HepG2 (cell line): Measurements from ENCODE around the gene SVOP. TPM values are rescaled to one million over a fixed set of nuclear protein-coding genes. Genes with fewer than 3 reads are reported as not detected.

Source experiments
- ATAC-seq: fragments of 200-7000 bp; cut with Tn5 transposase; 3 replicates; pipeline ENCODE4 v1.9.1; 2020; ENCODE audit warnings: mild to moderate bottlenecking, moderate library complexity
- BruUV-seq: library from RNA; stranded (reverse); fragments of 400-500 nt; replicated peaks from 2 replicates; lab custom pipeline; 2021; lab: Mats Ljungman, UMichigan
- CTCF ChIA-PET: fragments of 300-600 bp; formaldehyde crosslinking; extraction: SDS; loops from one replicate; lab custom pipeline; 2021; ENCODE audit warnings: low total read pairs, inconsistent platforms, low intra/inter-chr PET ratio; lab: Yijun Ruan, JAX
- POLR2A ChIA-PET: fragments of 350-600 bp; sonication (Branson Sonifier 250); formaldehyde crosslinking; loops from one replicate; lab custom pipeline; 2020; ENCODE audit warnings: antibody characterized with exemption, inconsistent platforms; lab: Yijun Ruan, JAX
- DNase-seq: peaks from one replicate; pipeline ENCODE4 v3.0.0-alpha.2; 2015; ENCODE audit warnings: low spot score
- FAIRE-seq: peaks from 3 replicates; lab custom pipeline; 2011; peaks lifted over from hg19 to GRCh38; lab: Jason Lieb, UNC
- H2AFZ ChIP-seq: one replicate; pipeline ENCODE4 v1.6.1; 2011; ENCODE audit warnings: low read length, inconsistent platforms
- H3K27ac ChIP-seq: fragments of 300-600 bp; 3 replicates; pipeline ENCODE4 v1.8.0; 2011; ENCODE audit warnings: mixed run types, mild to moderate bottlenecking, mixed read lengths, low read length, inconsistent platforms; ENCODE audit not compliant: insufficient read depth; ENCODE audit errors: extremely low read length
- H3K27me3 ChIP-seq, 2 experiments: fragments of 200-600 bp in 1 of 2; 2 replicates in 1 of 2; 3 replicates in 1 of 2; pipeline versions ENCODE4 v1.6.0 to v1.8.0; 2011; ENCODE audit warnings: low read length in 2 of 2, mild to moderate bottlenecking in 2 of 2, moderate library complexity in 2 of 2, inconsistent platforms in 1 of 2; ENCODE audit not compliant: insufficient read depth in 2 of 2, control insufficient read depth in 1 of 2
- H3K36me3 ChIP-seq, 2 experiments: fragments of 200-600 bp in 1 of 2; replicated peaks in 1 of 2; 2 replicates in 1 of 2; 3 replicates in 1 of 2; pipeline versions ENCODE4 v1.5.1 to v1.8.0; 2011; ENCODE audit warnings: low read length in 2 of 2, inconsistent platforms in 1 of 2; ENCODE audit not compliant: insufficient read depth in 2 of 2, control insufficient read depth in 1 of 2
- H3K4me1 ChIP-seq: 2 replicates; pipeline ENCODE4 v1.5.1; 2012; ENCODE audit warnings: low read length, inconsistent platforms; ENCODE audit not compliant: insufficient read depth
- H3K4me2 ChIP-seq: 2 replicates; pipeline ENCODE4 v1.6.0; 2011; ENCODE audit warnings: low read depth, low read length, inconsistent platforms
- H3K4me3 ChIP-seq, 3 experiments: fragments of 200-600 bp in 1 of 3; sonication (generic), shearing (Covaris generic) in 1 of 3; replicated peaks in 1 of 3; 2 replicates each; pipeline ENCODE4 v1.5.1; 2011 to 2016; ENCODE audit warnings: low read length in 3 of 3, inconsistent platforms in 2 of 3, low read depth in 2 of 3, mild to moderate bottlenecking in 2 of 3, control low read depth in 1 of 3, mixed read lengths in 1 of 3; ENCODE audit not compliant: insufficient read depth in 1 of 3
- H3K79me2 ChIP-seq: one replicate; pipeline ENCODE4 v1.6.1; 2011; ENCODE audit warnings: low read length, inconsistent platforms; ENCODE audit not compliant: insufficient read depth
- H3K9ac ChIP-seq: 2 replicates; pipeline ENCODE4 v1.6.0; 2011; ENCODE audit warnings: mild to moderate bottlenecking, low read depth, low read length, inconsistent platforms; ENCODE audit not compliant: insufficient read depth
- H3K9me3 ChIP-seq: 2 replicates; pipeline ENCODE4 v1.5.1; 2012; ENCODE audit warnings: mild to moderate bottlenecking, low read length
- H4K20me1 ChIP-seq: 2 replicates; pipeline ENCODE4 v1.6.0; 2011; ENCODE audit warnings: inconsistent platforms, mild to moderate bottlenecking, low read length, moderate library complexity; ENCODE audit not compliant: insufficient read depth
- GATAD2A ChIP-seq: IDR thresholded peaks from 2 replicates; pipeline ENCODE4 v1.6.1; 2016
- GFI1 ChIP-seq: sonication (generic); formaldehyde crosslinking; IDR thresholded peaks from 2 replicates; pipeline ENCODE4 v1.5.0; 2020; ENCODE audit warnings: missing genetic modification reagents, mild to moderate bottlenecking, borderline replicate concordance
- RAD51 ChIP-seq: fragments of 450-650 bp; IDR thresholded peaks from 2 replicates; pipeline ENCODE4 v1.6.1; 2016; ENCODE audit warnings: borderline replicate concordance
- RELA ChIP-seq: sonication (generic); formaldehyde crosslinking; IDR thresholded peaks from 2 replicates; pipeline ENCODE4 v1.4.0; 2020; ENCODE audit warnings: missing genetic modification reagents
- STAG1 ChIP-seq: sonication (generic); formaldehyde crosslinking; IDR thresholded peaks from 2 replicates; pipeline ENCODE4 v1.4.0; 2020; ENCODE audit warnings: missing genetic modification reagents
- TMF1 ChIP-seq: sonication (generic); formaldehyde crosslinking; IDR thresholded peaks from 2 replicates; pipeline ENCODE4 v1.8.1; 2022; ENCODE audit warnings: low read depth, missing genetic modification reagents
- TRIM22 ChIP-seq: fragments of 450-650 bp; IDR thresholded peaks from 2 replicates; pipeline ENCODE4 v1.6.1; 2017
- ZFP82 ChIP-seq: sonication (generic); formaldehyde crosslinking; IDR thresholded peaks from 2 replicates; pipeline ENCODE4 v1.5.1; 2020; ENCODE audit warnings: mild to moderate bottlenecking, missing genetic modification reagents, borderline replicate concordance
- ZNF101 ChIP-seq: sonication (generic); formaldehyde crosslinking; IDR thresholded peaks from 2 replicates; pipeline ENCODE4 v1.4.0; 2020; ENCODE audit warnings: mild to moderate bottlenecking, low read depth, missing genetic modification reagents, borderline replicate concordance
- ZNF124 ChIP-seq: sonication (generic); formaldehyde crosslinking; IDR thresholded peaks from 2 replicates; pipeline ENCODE4 v1.4.0; 2020; ENCODE audit warnings: missing genetic modification reagents
- ZNF20 ChIP-seq: sonication (generic); formaldehyde crosslinking; IDR thresholded peaks from 2 replicates; pipeline ENCODE4 v1.4.0; 2020; ENCODE audit warnings: mild to moderate bottlenecking, moderate library complexity, missing genetic modification reagents
- ZNF337 ChIP-seq: sonication (generic); formaldehyde crosslinking; IDR thresholded peaks from 2 replicates; pipeline ENCODE4 v1.5.1; 2020; ENCODE audit warnings: missing genetic modification reagents, low read depth, mild to moderate bottlenecking, borderline replicate concordance
- ZNF629 ChIP-seq: sonication (generic); formaldehyde crosslinking; conservative IDR thresholded peaks from 2 replicates; pipeline ENCODE4 v1.5.0; 2020; ENCODE audit warnings: missing genetic modification reagents
- WGBS: methylation state at CpG from one replicate; pipeline ENCODE4 v1.1.6; 2017; ENCODE audit warnings: low lambda C conversion rate; 5-methylcytosine and 5-hydroxymethylcytosine counted together
- in situ Hi-C: cut with HindIII; loops from 2 replicates; pipeline ENCODE4 v1.10.0; 2017; ENCODE audit warnings: low pct_unique_long_range_greater_than_20kb; ENCODE audit not compliant: extremely low pct_ligation_motif_present
- intact Hi-C: fragments of 100-400 bp; cut with micrococcal nuclease; formaldehyde crosslinking; loops from one replicate; pipeline ENCODE4 v1.10.0; 2022; ENCODE audit not compliant: unreplicated experiment
- polyA plus RNA-seq, 8 experiments: library from polyadenylated mRNA; depleted of rRNA in 3 of 8; stranded (reverse) in 7 of 8; unstranded in 1 of 8; fragments of >200 nt; fragmentation: Illumina TruSeq in 4 of 8; extraction: Trizol in 4 of 8; gene quantifications; 2 replicates each; pipeline versions ENCODE4 v1.2.1 to v1.2.3, GENCODE V29; 2011 to 2016; ENCODE audit warnings: low read depth in 4 of 8, missing spikeins in 1 of 8, mixed read lengths in 1 of 8; ENCODE audit not compliant: insufficient read depth in 1 of 8
- total RNA-seq, 5 experiments: library from RNA; depleted of rRNA; stranded (reverse); fragments of >200 nt; fragmentation: Illumina TruSeq; extraction: Trizol; gene quantifications; 2 replicates each; pipeline ENCODE4 v1.2.3, GENCODE V29; 2016; ENCODE audit warnings: low read depth in 1 of 5
- TF ChIP-seq, protein P1 (sequence below): sonication (generic); formaldehyde crosslinking; IDR thresholded peaks from 2 replicates; pipeline ENCODE4 v1.4.0; 2020; ENCODE audit warnings: mild to moderate bottlenecking, missing genetic modification reagents
- TF ChIP-seq, protein P2 (sequence below): sonication (generic); formaldehyde crosslinking; IDR thresholded peaks from 2 replicates; pipeline ENCODE4 v1.4.0; 2020; ENCODE audit warnings: missing genetic modification reagents
- TF ChIP-seq, protein P3 (sequence below): sonication (generic); formaldehyde crosslinking; IDR thresholded peaks from 2 replicates; pipeline ENCODE4 v1.4.0; 2020; ENCODE audit warnings: missing genetic modification reagents

Gene SVOP
- total and polyA plus RNA-seq, 2 of the 13 experiments (the other 11 are each of a cell fraction or from before 2014, with no cell fraction given): not detected

GRCh38 chr12:108981835-108982234, 39.0 kb downstream of the SVOP start:
- Histone ChIP-seq H4K20me1 (no peaks in the 10 kb centered on the region), H3K9me3 (peaks cover 13% of the 10 kb centered on the region; the same call in 1 of the 2 replicates), H3K9ac (no peak overlapping the region), H3K27me3 (no peaks in the 10 kb centered on the region; a peak in 1 of 5 replicates), H3K79me2 (no peaks in the 10 kb centered on the region), H3K27ac (no peak overlapping the region), H2AFZ (no peak overlapping the region), H3K4me2 (no peak overlapping the region), H3K36me3 (no peaks in the 10 kb centered on the region), H3K4me3 (no peak overlapping the region), H3K4me1 (no peaks in the 10 kb centered on the region)
- no peak for DNase-seq
- 35% methylated on average over 4 of the region's 4 CpGs for WGBS
- ChIA-PET POLR2A (no interaction called here), CTCF (no interaction called here)
- BruUV-seq: no TSS peak
- ATAC-seq: no peak
- in situ Hi-C loops: no loop called here
- intact Hi-C loops: no loop called here
- FAIRE-seq: no peak
- TF ChIP-seq ZFP82 (no peak), STAG1 (CRISPR knock-in tag) (no peak), ZNF124 (CRISPR knock-in tag) (no peak), ZNF20 (CRISPR knock-in tag) (no peak), RAD51 (0 out of 2 replicates have a peak, but pooled peaks have one; percentile 17), ZNF337 (CRISPR knock-in tag) (no peak), GATAD2A (no peak), GFI1 (CRISPR knock-in tag) (no peak), TMF1 (CRISPR knock-in tag) (no peak), ZNF629 (CRISPR knock-in tag) (no peak), ZNF101 (CRISPR knock-in tag) (no peak), TRIM22 (0 out of 2 replicates have a peak, but pooled peaks have one; percentile 54), RELA (CRISPR knock-in tag) (no peak)
- TF ChIP-seq, protein P1, sequence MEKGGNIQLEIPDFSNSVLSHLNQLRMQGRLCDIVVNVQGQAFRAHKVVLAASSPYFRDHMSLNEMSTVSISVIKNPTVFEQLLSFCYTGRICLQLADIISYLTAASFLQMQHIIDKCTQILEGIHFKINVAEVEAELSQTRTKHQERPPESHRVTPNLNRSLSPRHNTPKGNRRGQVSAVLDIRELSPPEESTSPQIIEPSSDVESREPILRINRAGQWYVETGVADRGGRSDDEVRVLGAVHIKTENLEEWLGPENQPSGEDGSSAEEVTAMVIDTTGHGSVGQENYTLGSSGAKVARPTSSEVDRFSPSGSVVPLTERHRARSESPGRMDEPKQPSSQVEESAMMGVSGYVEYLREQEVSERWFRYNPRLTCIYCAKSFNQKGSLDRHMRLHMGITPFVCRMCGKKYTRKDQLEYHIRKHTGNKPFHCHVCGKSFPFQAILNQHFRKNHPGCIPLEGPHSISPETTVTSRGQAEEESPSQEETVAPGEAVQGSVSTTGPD (CRISPR knock-in tag): no peak
- TF ChIP-seq, protein P2, sequence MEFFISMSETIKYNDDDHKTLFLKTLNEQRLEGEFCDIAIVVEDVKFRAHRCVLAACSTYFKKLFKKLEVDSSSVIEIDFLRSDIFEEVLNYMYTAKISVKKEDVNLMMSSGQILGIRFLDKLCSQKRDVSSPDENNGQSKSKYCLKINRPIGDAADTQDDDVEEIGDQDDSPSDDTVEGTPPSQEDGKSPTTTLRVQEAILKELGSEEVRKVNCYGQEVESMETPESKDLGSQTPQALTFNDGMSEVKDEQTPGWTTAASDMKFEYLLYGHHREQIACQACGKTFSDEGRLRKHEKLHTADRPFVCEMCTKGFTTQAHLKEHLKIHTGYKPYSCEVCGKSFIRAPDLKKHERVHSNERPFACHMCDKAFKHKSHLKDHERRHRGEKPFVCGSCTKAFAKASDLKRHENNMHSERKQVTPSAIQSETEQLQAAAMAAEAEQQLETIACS (CRISPR knock-in tag): no peak
- TF ChIP-seq, protein P3, sequence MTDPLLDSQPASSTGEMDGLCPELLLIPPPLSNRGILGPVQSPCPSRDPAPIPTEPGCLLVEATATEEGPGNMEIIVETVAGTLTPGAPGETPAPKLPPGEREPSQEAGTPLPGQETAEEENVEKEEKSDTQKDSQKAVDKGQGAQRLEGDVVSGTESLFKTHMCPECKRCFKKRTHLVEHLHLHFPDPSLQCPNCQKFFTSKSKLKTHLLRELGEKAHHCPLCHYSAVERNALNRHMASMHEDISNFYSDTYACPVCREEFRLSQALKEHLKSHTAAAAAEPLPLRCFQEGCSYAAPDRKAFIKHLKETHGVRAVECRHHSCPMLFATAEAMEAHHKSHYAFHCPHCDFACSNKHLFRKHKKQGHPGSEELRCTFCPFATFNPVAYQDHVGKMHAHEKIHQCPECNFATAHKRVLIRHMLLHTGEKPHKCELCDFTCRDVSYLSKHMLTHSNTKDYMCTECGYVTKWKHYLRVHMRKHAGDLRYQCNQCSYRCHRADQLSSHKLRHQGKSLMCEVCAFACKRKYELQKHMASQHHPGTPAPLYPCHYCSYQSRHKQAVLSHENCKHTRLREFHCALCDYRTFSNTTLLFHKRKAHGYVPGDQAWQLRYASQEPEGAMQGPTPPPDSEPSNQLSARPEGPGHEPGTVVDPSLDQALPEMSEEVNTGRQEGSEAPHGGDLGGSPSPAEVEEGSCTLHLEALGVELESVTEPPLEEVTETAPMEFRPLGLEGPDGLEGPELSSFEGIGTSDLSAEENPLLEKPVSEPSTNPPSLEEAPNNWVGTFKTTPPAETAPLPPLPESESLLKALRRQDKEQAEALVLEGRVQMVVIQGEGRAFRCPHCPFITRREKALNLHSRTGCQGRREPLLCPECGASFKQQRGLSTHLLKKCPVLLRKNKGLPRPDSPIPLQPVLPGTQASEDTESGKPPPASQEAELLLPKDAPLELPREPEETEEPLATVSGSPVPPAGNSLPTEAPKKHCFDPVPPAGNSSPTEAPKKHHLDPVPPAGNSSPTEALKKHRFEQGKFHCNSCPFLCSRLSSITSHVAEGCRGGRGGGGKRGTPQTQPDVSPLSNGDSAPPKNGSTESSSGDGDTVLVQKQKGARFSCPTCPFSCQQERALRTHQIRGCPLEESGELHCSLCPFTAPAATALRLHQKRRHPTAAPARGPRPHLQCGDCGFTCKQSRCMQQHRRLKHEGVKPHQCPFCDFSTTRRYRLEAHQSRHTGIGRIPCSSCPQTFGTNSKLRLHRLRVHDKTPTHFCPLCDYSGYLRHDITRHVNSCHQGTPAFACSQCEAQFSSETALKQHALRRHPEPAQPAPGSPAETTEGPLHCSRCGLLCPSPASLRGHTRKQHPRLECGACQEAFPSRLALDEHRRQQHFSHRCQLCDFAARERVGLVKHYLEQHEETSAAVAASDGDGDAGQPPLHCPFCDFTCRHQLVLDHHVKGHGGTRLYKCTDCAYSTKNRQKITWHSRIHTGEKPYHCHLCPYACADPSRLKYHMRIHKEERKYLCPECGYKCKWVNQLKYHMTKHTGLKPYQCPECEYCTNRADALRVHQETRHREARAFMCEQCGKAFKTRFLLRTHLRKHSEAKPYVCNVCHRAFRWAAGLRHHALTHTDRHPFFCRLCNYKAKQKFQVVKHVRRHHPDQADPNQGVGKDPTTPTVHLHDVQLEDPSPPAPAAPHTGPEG (CRISPR knock-in tag): no peak
